Neural crest cell (in vitro differentiated cells): ENCODE data around the gene ADGRV1. TPM values are rescaled to one million over a fixed set of nuclear protein-coding genes. Genes with fewer than 3 reads are reported as not detected.

Source experiments
- DNase-seq: peaks from one replicate; pipeline ENCODE4 v3.0.0; 2021; ENCODE audit warnings: low read depth, mixed read lengths, low spot score
- H3K27ac Mint-ChIP-seq: one replicate; pipeline ENCODE4 v1.8.0; 2021; ENCODE audit warnings: mild to moderate bottlenecking, mixed read lengths; ENCODE audit not compliant: unreplicated experiment
- H3K27me3 Mint-ChIP-seq: 2 replicates; pipeline ENCODE4 v1.8.0; 2021; ENCODE audit warnings: low read depth, mild to moderate bottlenecking, mixed read lengths
- H3K36me3 Mint-ChIP-seq: 2 replicates; pipeline ENCODE4 v1.8.0; 2021; ENCODE audit warnings: low read depth, mild to moderate bottlenecking, mixed read lengths
- H3K4me1 Mint-ChIP-seq: 2 replicates; pipeline ENCODE4 v1.8.0; 2021; ENCODE audit warnings: mixed read lengths
- H3K4me3 Mint-ChIP-seq: one replicate; pipeline ENCODE4 v1.8.0; 2021; ENCODE audit warnings: mild to moderate bottlenecking, mixed read lengths
- H3K9me3 Mint-ChIP-seq: 2 replicates; pipeline ENCODE4 v1.8.0; 2021; ENCODE audit warnings: mixed read lengths
- total RNA-seq: library from RNA; stranded (reverse); gene quantifications from 2 replicates; pipeline ENCODE4 v1.2.1, GENCODE V29; 2021
- TF ChIP-seq, protein P1 (sequence below): fragments of 200-600 bp; sonication (generic); conservative IDR thresholded peaks from 2 replicates; pipeline ENCODE4 v1.5.0; 2021; ENCODE audit warnings: antibody characterized with exemption, mild to moderate bottlenecking

Gene ADGRV1
- total RNA-seq, 1 donor from 2014 or later, result 43.4 TPM

DNA sequence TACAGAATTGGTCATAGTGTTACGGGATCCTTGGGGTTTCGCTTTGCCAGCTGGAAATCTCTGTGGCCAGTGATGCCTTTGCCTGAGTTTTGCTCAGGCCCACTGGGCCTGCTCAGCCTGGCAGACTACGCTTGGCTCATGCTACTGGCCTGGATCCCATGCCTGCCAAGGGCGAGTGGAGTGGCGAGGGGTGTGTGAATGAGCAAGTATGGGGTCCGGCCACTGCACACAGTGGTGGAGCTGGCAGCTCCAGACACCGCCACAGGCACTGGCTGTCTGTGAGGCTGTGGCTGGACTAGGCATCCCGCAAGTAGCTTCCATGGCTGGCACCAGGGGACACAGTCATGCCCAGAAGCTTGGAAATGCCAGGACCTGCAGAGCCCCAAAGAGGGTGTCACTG lies 584.2 kb downstream of the ADGRV1 start:
- H3K27me3 Mint-ChIP-seq, result no peaks in the 10 kb centered on the region
- peaks cover 34% of the 10 kb centered on the region for H3K4me1 Mint-ChIP-seq
- H3K27ac Mint-ChIP-seq, result no peak overlapping the region

DNA sequence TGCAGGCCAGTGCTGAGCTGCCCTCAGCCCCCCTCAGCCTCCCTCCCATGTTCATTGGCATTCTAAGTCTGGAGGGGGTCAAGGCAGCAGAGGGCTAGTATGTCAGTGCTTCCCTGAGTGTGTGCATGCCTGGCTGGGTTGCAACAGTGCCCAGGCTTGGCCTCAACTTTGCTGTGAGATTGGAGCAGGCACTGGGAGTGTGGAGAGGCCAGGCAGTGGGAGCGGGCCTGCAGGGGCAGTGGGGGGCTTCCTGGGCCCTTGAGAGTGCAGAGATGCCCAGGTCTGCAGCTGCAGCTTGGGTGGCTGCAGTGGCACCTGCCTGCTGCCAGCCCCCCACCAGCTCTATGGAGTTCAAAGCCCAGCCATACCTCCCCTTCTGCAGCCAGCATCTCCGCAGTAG lies 585.2 kb downstream of the ADGRV1 start:
- no peak for DNase-seq
- H3K27ac Mint-ChIP-seq, result no peak overlapping the region
- peaks cover 34% of the 10 kb centered on the region for H3K4me1 Mint-ChIP-seq
- peaks cover 12% of the 10 kb centered on the region for H3K36me3 Mint-ChIP-seq
- no peak overlapping the region for H3K4me3 Mint-ChIP-seq
- H3K27me3 Mint-ChIP-seq, result no peaks in the 10 kb centered on the region
- TF ChIP-seq, protein P1, sequence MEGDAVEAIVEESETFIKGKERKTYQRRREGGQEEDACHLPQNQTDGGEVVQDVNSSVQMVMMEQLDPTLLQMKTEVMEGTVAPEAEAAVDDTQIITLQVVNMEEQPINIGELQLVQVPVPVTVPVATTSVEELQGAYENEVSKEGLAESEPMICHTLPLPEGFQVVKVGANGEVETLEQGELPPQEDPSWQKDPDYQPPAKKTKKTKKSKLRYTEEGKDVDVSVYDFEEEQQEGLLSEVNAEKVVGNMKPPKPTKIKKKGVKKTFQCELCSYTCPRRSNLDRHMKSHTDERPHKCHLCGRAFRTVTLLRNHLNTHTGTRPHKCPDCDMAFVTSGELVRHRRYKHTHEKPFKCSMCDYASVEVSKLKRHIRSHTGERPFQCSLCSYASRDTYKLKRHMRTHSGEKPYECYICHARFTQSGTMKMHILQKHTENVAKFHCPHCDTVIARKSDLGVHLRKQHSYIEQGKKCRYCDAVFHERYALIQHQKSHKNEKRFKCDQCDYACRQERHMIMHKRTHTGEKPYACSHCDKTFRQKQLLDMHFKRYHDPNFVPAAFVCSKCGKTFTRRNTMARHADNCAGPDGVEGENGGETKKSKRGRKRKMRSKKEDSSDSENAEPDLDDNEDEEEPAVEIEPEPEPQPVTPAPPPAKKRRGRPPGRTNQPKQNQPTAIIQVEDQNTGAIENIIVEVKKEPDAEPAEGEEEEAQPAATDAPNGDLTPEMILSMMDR, result no peak
- H3K9me3 Mint-ChIP-seq, result peaks cover 8% of the 10 kb centered on the region

More for the DNA sequence above, 584.2 kb downstream of the ADGRV1 start:
- peaks cover 9% of the 10 kb centered on the region for H3K36me3 Mint-ChIP-seq
- H3K9me3 Mint-ChIP-seq, result peaks cover 6% of the 10 kb centered on the region
- no peak for DNase-seq
- TF ChIP-seq, protein P1, result no peak
- H3K4me3 Mint-ChIP-seq, result no peak overlapping the region

DNA sequence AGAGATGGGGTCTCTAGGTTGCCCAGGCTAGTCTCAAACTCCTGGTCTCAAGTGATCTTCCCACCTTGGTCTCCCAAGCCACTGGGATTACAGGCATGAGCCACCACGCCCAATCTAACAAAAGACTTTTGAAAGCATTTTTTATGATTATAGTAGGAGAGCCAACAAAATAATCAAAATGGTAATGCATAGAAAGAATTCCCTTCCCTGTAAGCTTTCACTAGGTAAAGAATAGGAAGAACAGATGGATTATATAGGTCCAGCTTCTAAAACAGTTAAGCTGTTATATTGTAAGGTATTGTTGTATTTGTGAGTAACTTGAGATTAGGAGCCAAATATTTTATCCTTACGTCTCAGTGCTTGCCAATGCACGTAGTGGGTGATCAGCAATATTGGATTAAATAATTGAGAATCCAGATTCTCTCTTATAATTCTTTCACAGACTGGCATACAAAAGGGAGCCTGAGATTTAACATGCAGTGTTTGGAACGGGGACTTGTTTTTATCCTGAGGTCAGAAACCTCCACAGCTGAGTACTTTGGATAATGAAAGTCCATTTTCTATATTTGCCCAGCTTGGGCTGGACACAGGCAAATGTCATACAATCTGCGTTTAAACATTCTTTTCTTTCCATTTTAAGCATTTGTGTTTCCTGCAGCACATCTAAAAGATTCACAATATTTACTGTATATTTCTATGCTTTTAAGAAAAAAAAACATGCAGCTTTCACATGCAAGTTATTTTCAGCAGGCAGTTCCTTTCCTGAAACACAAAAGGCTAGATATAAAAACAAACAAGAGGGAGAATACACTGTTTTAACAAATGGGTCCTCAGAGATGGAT lies 586.1 kb downstream of the ADGRV1 start:
- Mint-ChIP-seq H3K27ac (peak overlapping the region; percentile 73), H3K4me1 (peaks cover 32% of the 10 kb centered on the region), H3K36me3 (peaks cover 16% of the 10 kb centered on the region), H3K27me3 (no peaks in the 10 kb centered on the region), H3K9me3 (peaks cover 11% of the 10 kb centered on the region), H3K4me3 (no peak overlapping the region)
- TF ChIP-seq, protein P1, result no peak
- no peak for DNase-seq

DNA sequence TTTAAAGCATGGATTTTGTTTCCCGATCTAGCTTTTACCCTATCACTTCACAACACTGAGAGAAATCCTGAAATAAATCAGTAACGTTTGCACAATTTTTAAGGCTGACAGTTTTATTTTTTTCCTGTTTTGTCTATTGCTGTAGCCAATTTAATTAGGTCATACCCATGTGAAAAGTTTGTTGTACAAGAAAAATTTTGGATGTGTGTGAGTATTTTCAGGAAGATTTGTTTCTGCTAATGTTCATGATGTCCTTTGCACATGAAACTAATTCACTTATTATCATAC lies 586.7 kb downstream of the ADGRV1 start:
- peaks cover 19% of the 10 kb centered on the region for H3K36me3 Mint-ChIP-seq
- DNase-seq, result no peak
- no peaks in the 10 kb centered on the region for H3K27me3 Mint-ChIP-seq
- peaks cover 31% of the 10 kb centered on the region for H3K4me1 Mint-ChIP-seq
- H3K9me3 Mint-ChIP-seq, result peaks cover 13% of the 10 kb centered on the region
- TF ChIP-seq, protein P1, result no peak
- H3K4me3 Mint-ChIP-seq, result no peak overlapping the region
- peak overlapping the region; percentile 73 for H3K27ac Mint-ChIP-seq

DNA sequence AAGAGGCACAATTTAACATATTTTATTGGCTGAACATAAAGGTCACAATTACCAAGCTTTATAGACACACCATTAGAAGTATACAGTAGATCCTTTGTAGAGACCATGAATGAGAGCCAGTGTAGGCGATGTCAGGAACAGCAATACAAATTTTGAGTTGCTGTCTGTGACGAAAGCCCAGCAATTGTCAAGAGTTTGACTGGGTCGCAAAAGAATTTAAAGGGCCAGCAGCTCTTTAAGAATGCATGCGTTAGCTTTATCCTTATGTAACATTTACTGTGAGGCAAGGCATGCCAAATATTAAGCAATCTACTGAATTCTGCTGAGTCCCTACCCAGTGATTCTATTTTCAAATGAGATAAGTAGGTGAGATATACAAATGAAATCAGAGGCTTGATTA lies 587.6 kb downstream of the ADGRV1 start:
- peak overlapping the region; percentile 44 for H3K4me3 Mint-ChIP-seq
- peaks cover 13% of the 10 kb centered on the region for H3K9me3 Mint-ChIP-seq
- DNase-seq, result no peak
- TF ChIP-seq, protein P1, result no peak
- no peak overlapping the region for H3K27ac Mint-ChIP-seq
- peaks cover 23% of the 10 kb centered on the region for H3K36me3 Mint-ChIP-seq
- H3K27me3 Mint-ChIP-seq, result no peaks in the 10 kb centered on the region
- peaks cover 39% of the 10 kb centered on the region for H3K4me1 Mint-ChIP-seq
